Endothelial cell of umbilical vein (primary cell): Measurements from ENCODE around the gene SRRM4. TPM values are rescaled to one million over a fixed set of nuclear protein-coding genes. Genes with fewer than 3 reads are reported as not detected.

ENCODE experiments used
- BruUV-seq: library from RNA; stranded (reverse); fragments of 400-500 nt; replicated peaks from 2 replicates; lab custom pipeline; 2021; lab: Mats Ljungman, UMichigan
- CTCF ChIA-PET: fragments of 300-600, 350-600 bp; sonication (Branson Sonifier 250); formaldehyde crosslinking; loops from one replicate; lab custom pipeline; 2021; ENCODE audit warnings: antibody characterized with exemption, inconsistent platforms; lab: Charles Lee
- POLR2A ChIA-PET: fragments of 300-600, 350-600 bp; sonication (Branson Sonifier 250); formaldehyde crosslinking; loops from one replicate; lab custom pipeline; 2021; ENCODE audit warnings: antibody characterized with exemption, inconsistent platforms; lab: Charles Lee
- DNase-seq: peaks from one replicate; pipeline ENCODE4 v3.0.0-alpha.2; 2011; ENCODE audit warnings: low read depth, low spot score
- FAIRE-seq: peaks from 2 replicates; lab custom pipeline; 2011; peaks lifted over from hg19 to GRCh38; lab: Jason Lieb, UNC
- H2AFZ ChIP-seq: 2 replicates; pipeline ENCODE4 v1.6.0; 2012; ENCODE audit warnings: low read depth, low read length, control low read depth, inconsistent platforms
- H3K27ac ChIP-seq: 2 replicates; pipeline ENCODE4 v1.5.1; 2011; ENCODE audit warnings: low read depth, mild to moderate bottlenecking, control low read depth, low read length, moderate library complexity; ENCODE audit not compliant: insufficient read depth
- H3K27me3 ChIP-seq, 2 experiments: 2 replicates each; pipeline versions ENCODE4 v1.6.0 to v1.6.1; 2011; ENCODE audit warnings: low read length in 2 of 2, mixed read lengths in 1 of 2; ENCODE audit not compliant: control insufficient read depth in 2 of 2, insufficient read depth in 2 of 2
- H3K36me3 ChIP-seq, 2 experiments: 2 replicates in 1 of 2; 3 replicates in 1 of 2; pipeline ENCODE4 v1.5.1; 2011; ENCODE audit warnings: low read length in 2 of 2, mild to moderate bottlenecking in 1 of 2, moderate library complexity in 1 of 2; ENCODE audit not compliant: control insufficient read depth in 2 of 2, insufficient read depth in 2 of 2; ENCODE audit errors: extremely low read depth in 1 of 2
- H3K4me1 ChIP-seq: 3 replicates; pipeline ENCODE4 v1.5.1; 2011; ENCODE audit warnings: mild to moderate bottlenecking, low read length; ENCODE audit not compliant: control insufficient read depth, insufficient read depth; ENCODE audit errors: extremely low read depth
- H3K4me2 ChIP-seq: 2 replicates; pipeline ENCODE4 v1.6.1; 2011; ENCODE audit warnings: low read length, control low read depth, mixed read lengths; ENCODE audit not compliant: insufficient read depth
- H3K4me3 ChIP-seq, 3 experiments: fragments of 200-600 bp in 1 of 3; sonication (generic), shearing (Covaris generic) in 1 of 3; replicated peaks in 1 of 3; 2 replicates each; pipeline ENCODE4 v1.5.1; 2011 to 2016; ENCODE audit warnings: control low read depth in 3 of 3, low read length in 3 of 3, mild to moderate bottlenecking in 2 of 3, inconsistent platforms in 1 of 3, low read depth in 1 of 3, moderate library complexity in 1 of 3; ENCODE audit not compliant: insufficient read depth in 1 of 3
- H3K79me2 ChIP-seq: 2 replicates; pipeline ENCODE4 v1.6.0; 2012; ENCODE audit warnings: low read length, inconsistent platforms; ENCODE audit not compliant: control insufficient read depth, insufficient read depth
- H3K9ac ChIP-seq: replicated peaks from 2 replicates; pipeline ENCODE3; 2011; ENCODE audit warnings: low read length, control low read depth; ENCODE audit not compliant: insufficient read depth; ENCODE audit errors: extremely low read depth
- H3K9me1 ChIP-seq: replicated peaks from 3 replicates; pipeline ENCODE4 v1.6.0; 2011; ENCODE audit warnings: mild to moderate bottlenecking, low read length; ENCODE audit not compliant: control insufficient read depth, insufficient read depth; ENCODE audit errors: extremely low read depth
- H3K9me3 ChIP-seq: replicated peaks from 2 replicates; pipeline ENCODE4 v1.5.1; 2012; ENCODE audit warnings: low read length, inconsistent platforms; ENCODE audit not compliant: control insufficient read depth, insufficient read depth
- H4K20me1 ChIP-seq: replicated peaks from 2 replicates; pipeline ENCODE3; 2011; ENCODE audit warnings: mild to moderate bottlenecking, low read length; ENCODE audit not compliant: control insufficient read depth, insufficient read depth; ENCODE audit errors: extremely low read depth
- CTCF ChIP-seq, 2 donors: IDR thresholded peaks; 1 replicate in 1 of 2; 2 replicates in 1 of 2; pipeline ENCODE4 v1.5.1; 2011; ENCODE audit warnings: low read length in 2 of 2, mild to moderate bottlenecking in 2 of 2, moderate library complexity in 2 of 2, control low read depth in 1 of 2, inconsistent platforms in 1 of 2, low read depth in 1 of 2; ENCODE audit not compliant: insufficient read depth in 1 of 2; ENCODE audit errors: extremely low read depth in 1 of 2
- EZH2 ChIP-seq: IDR thresholded peaks from 2 replicates; pipeline ENCODE4 v1.6.1; 2012; ENCODE audit warnings: borderline replicate concordance, low read depth, mild to moderate bottlenecking, moderate library complexity, low read length, inconsistent platforms; ENCODE audit not compliant: severe bottlenecking
- FOS ChIP-seq: IDR thresholded peaks from 2 replicates; pipeline ENCODE4 v1.6.1; 2011; ENCODE audit warnings: mild to moderate bottlenecking, low read length, moderate library complexity, borderline replicate concordance; ENCODE audit not compliant: insufficient read depth
- GATA2 ChIP-seq: IDR thresholded peaks from 2 replicates; pipeline ENCODE4 v1.7.0; 2011; ENCODE audit warnings: low read depth, mild to moderate bottlenecking, moderate library complexity, mixed read lengths, low read length; ENCODE audit not compliant: insufficient read length, insufficient read depth
- JUN ChIP-seq: IDR thresholded peaks from 2 replicates; pipeline ENCODE4 v1.6.1; 2011; ENCODE audit warnings: borderline replicate concordance, low read depth; ENCODE audit not compliant: insufficient read length, insufficient read depth
- MAX ChIP-seq: IDR thresholded peaks from 2 replicates; pipeline ENCODE4 v1.6.1; 2011; ENCODE audit not compliant: insufficient read depth, insufficient read length
- MYC ChIP-seq: IDR thresholded peaks from one replicate; pipeline ENCODE4 v1.6.1; 2011; ENCODE audit warnings: mild to moderate bottlenecking, low read depth, low read length
- POLR2A ChIP-seq: IDR thresholded peaks from 2 replicates; pipeline ENCODE4 v1.6.1; 2012; ENCODE audit warnings: low read depth, mild to moderate bottlenecking, control low read depth, low read length
- POLR2AphosphoS5 ChIP-seq: IDR thresholded peaks from 2 replicates; pipeline ENCODE4 v1.6.1; 2012; ENCODE audit warnings: low read depth, mild to moderate bottlenecking, control low read depth, low read length, moderate library complexity; ENCODE audit not compliant: insufficient read depth
- dilution Hi-C: fragments of 300-500 bp; cut with MboI; formaldehyde crosslinking; loops from one replicate; pipeline ENCODE4 v1.15.0; 2019; ENCODE audit warnings: low sequenced_read_pairs; ENCODE audit not compliant: extremely low pct_ligation_motif_present
- intact Hi-C: fragments of 100-400 bp; cut with micrococcal nuclease; formaldehyde crosslinking; loops from one replicate; pipeline ENCODE4 v1.10.0; 2022
- polyA plus RNA-seq, 4 experiments: library from polyadenylated mRNA; depleted of rRNA in 3 of 4; stranded (reverse) in 3 of 4; unstranded in 1 of 4; fragments of >200 nt; gene quantifications; 2 replicates each; pipeline versions ENCODE4 v1.2.1 to v1.2.3, GENCODE V29; 2011 to 2012; ENCODE audit warnings: missing spikeins in 1 of 4
- total RNA-seq: library from RNA; stranded (reverse); gene quantifications from 2 replicates; pipeline ENCODE4 v1.2.3, GENCODE V29; 2021

Gene SRRM4
- total and polyA plus RNA-seq, 2 donors (not counting 3 experiments of a cell fraction or from before 2014, with no cell fraction given) = not detected

- Histone ChIP-seq H3K4me1 (no peaks in the 10 kb centered on the region), H3K27me3 (no peaks in the 10 kb centered on the region), H3K9me1 (no peaks in the 10 kb centered on the region), H2AFZ (no peak overlapping the region), H3K79me2 (no peaks in the 10 kb centered on the region), H3K4me2 (no peak overlapping the region), H4K20me1 (no peaks in the 10 kb centered on the region), H3K9me3 (peaks cover 7% of the 10 kb centered on the region), H3K27ac (no peak overlapping the region), H3K9ac (no peak overlapping the region), H3K36me3 (no peaks in the 10 kb centered on the region), H3K4me3 (no peak overlapping the region)
- DNase-seq = no peak
- no TSS peak for BruUV-seq
- FAIRE-seq = no peak
- ChIA-PET POLR2A (no interaction called here), CTCF (no interaction called here)
- TF ChIP-seq GATA2 (no peak), POLR2A (no peak), JUN (no peak), POLR2AphosphoS5 (no peak), EZH2 (no peak), MAX (no peak), MYC (no peak), CTCF (IDR thresholded peaks at IDR 0.05; ENCODE audit: extremely low read depth in 1 of 2, insufficient read depth in 1 of 2, low read depth in 1 of 2, low read length in 2 of 2) (no peak), FOS (no peak)
- intact Hi-C loops (no loop called here), dilution Hi-C loops (no loop called here)
Observed at GRCh38 chr12:119013023-119013422, 31.7 kb downstream of the SRRM4 start.
